HEK293 (cell line): ENCODE results near the gene INSM1.

Source experiments
- GLIS1 ChIP-seq: fragments of 450-650 bp; formaldehyde crosslinking; IDR thresholded peaks from 2 replicates; pipeline ENCODE4 v1.5.1; 2016; ENCODE audit warnings: missing biosample characterization, missing genetic modification characterization
- KLF1 ChIP-seq: fragments of 450-650 bp; formaldehyde crosslinking; IDR thresholded peaks from 2 replicates; pipeline ENCODE4 v1.5.1; 2016; ENCODE audit warnings: missing biosample characterization, missing genetic modification characterization
- KLF9 ChIP-seq: fragments of 450-650 bp; formaldehyde crosslinking; IDR thresholded peaks from 2 replicates; pipeline ENCODE4 v1.5.1; 2016; ENCODE audit warnings: missing biosample characterization, missing genetic modification characterization, low read depth
- PATZ1 ChIP-seq: fragments of 450-650 bp; formaldehyde crosslinking; IDR thresholded peaks from 2 replicates; pipeline ENCODE4 v1.5.1; 2016; ENCODE audit warnings: missing biosample characterization, missing genetic modification characterization
- PRDM10 ChIP-seq: fragments of 450-650 bp; formaldehyde crosslinking; IDR thresholded peaks from 2 replicates; pipeline ENCODE4 v1.5.1; 2016; ENCODE audit warnings: missing biosample characterization, missing genetic modification characterization
- SCRT1 ChIP-seq: fragments of 450-650 bp; formaldehyde crosslinking; IDR thresholded peaks from 2 replicates; pipeline ENCODE4 v1.5.1; 2016; ENCODE audit warnings: missing biosample characterization, missing genetic modification characterization, borderline replicate concordance
- SP7 ChIP-seq: fragments of 450-650 bp; formaldehyde crosslinking; IDR thresholded peaks from 2 replicates; pipeline ENCODE4 v1.5.1; 2016; ENCODE audit warnings: missing biosample characterization, missing genetic modification characterization
- TSHZ1 ChIP-seq: fragments of 450-650 bp; formaldehyde crosslinking; IDR thresholded peaks from 2 replicates; pipeline ENCODE4 v1.5.1; 2016; ENCODE audit warnings: missing biosample characterization, missing genetic modification characterization, borderline replicate concordance
- ZBTB44 ChIP-seq: fragments of 450-650 bp; IDR thresholded peaks from 2 replicates; pipeline ENCODE4 v1.5.1; 2018; ENCODE audit warnings: missing biosample characterization, mild to moderate bottlenecking, missing genetic modification characterization
- ZBTB48 ChIP-seq: fragments of 450-650 bp; formaldehyde crosslinking; IDR thresholded peaks from 2 replicates; pipeline ENCODE4 v1.5.1; 2016; ENCODE audit warnings: missing biosample characterization, missing genetic modification characterization
- ZBTB7A ChIP-seq: fragments of 450-650 bp; formaldehyde crosslinking; IDR thresholded peaks from 2 replicates; pipeline ENCODE4 v1.5.1; 2016; ENCODE audit warnings: low read depth, missing biosample characterization, missing genetic modification characterization
- ZBTB8A ChIP-seq: fragments of 450-650 bp; formaldehyde crosslinking; IDR thresholded peaks from 2 replicates; pipeline ENCODE4 v1.5.1; 2016; ENCODE audit warnings: missing biosample characterization, missing genetic modification characterization
- ZIC2 ChIP-seq: fragments of 450-650 bp; formaldehyde crosslinking; IDR thresholded peaks from 2 replicates; pipeline ENCODE4 v1.5.1; 2016; ENCODE audit warnings: missing biosample characterization, missing genetic modification characterization
- ZNF112 ChIP-seq: fragments of 450-650 bp; formaldehyde crosslinking; IDR thresholded peaks from 2 replicates; pipeline ENCODE4 v1.5.0; 2017; ENCODE audit warnings: missing biosample characterization, missing genetic modification characterization
- ZNF174 ChIP-seq: fragments of 450-650 bp; formaldehyde crosslinking; IDR thresholded peaks from 2 replicates; pipeline ENCODE4 v1.5.0; 2017; ENCODE audit warnings: missing biosample characterization, mild to moderate bottlenecking, missing genetic modification characterization
- ZNF2 ChIP-seq: fragments of 450-650 bp; formaldehyde crosslinking; IDR thresholded peaks from 2 replicates; pipeline ENCODE4 v1.5.1; 2016; ENCODE audit warnings: missing biosample characterization, missing genetic modification characterization
- ZNF324 ChIP-seq: fragments of 450-650 bp; formaldehyde crosslinking; IDR thresholded peaks from 2 replicates; pipeline ENCODE4 v1.5.1; 2016; ENCODE audit warnings: missing biosample characterization, missing genetic modification characterization
- ZNF394 ChIP-seq: fragments of 450-650 bp; formaldehyde crosslinking; IDR thresholded peaks from 2 replicates; pipeline ENCODE4 v1.5.1; 2016; ENCODE audit warnings: missing biosample characterization, missing genetic modification characterization, mild to moderate bottlenecking, moderate library complexity, borderline replicate concordance
- ZNF473 ChIP-seq: fragments of 450-650 bp; formaldehyde crosslinking; IDR thresholded peaks from 2 replicates; pipeline ENCODE4 v1.5.1; 2017; ENCODE audit warnings: missing biosample characterization, missing genetic modification characterization
- ZNF623 ChIP-seq: fragments of 450-650 bp; formaldehyde crosslinking; IDR thresholded peaks from 2 replicates; pipeline ENCODE4 v1.5.1; 2016; ENCODE audit warnings: missing biosample characterization, missing genetic modification characterization
- ZNF664 ChIP-seq: fragments of 450-650 bp; formaldehyde crosslinking; IDR thresholded peaks from 2 replicates; pipeline ENCODE4 v1.5.1; 2016; ENCODE audit warnings: missing biosample characterization, missing genetic modification characterization
- ZNF670 ChIP-seq: fragments of 450-650 bp; formaldehyde crosslinking; IDR thresholded peaks from 2 replicates; pipeline ENCODE4 v1.5.1; 2016; ENCODE audit warnings: missing biosample characterization, missing genetic modification characterization, low read depth
- ZNF707 ChIP-seq: fragments of 450-650 bp; formaldehyde crosslinking; IDR thresholded peaks from 2 replicates; pipeline ENCODE4 v1.5.1; 2016; ENCODE audit warnings: missing biosample characterization, missing genetic modification characterization
- ZNF776 ChIP-seq: fragments of 450-650 bp; formaldehyde crosslinking; IDR thresholded peaks from 2 replicates; pipeline ENCODE4 v1.5.0; 2017; ENCODE audit warnings: missing biosample characterization, missing genetic modification characterization, borderline replicate concordance
- ZNF777 ChIP-seq: fragments of 450-650 bp; formaldehyde crosslinking; IDR thresholded peaks from 2 replicates; pipeline ENCODE4 v1.5.1; 2017; ENCODE audit warnings: missing biosample characterization, missing genetic modification characterization, borderline replicate concordance
- ZNF791 ChIP-seq: fragments of 450-650 bp; formaldehyde crosslinking; IDR thresholded peaks from 2 replicates; pipeline ENCODE4 v1.5.1; 2016; ENCODE audit warnings: missing biosample characterization, missing genetic modification characterization
- ZSCAN16 ChIP-seq: fragments of 450-650 bp; formaldehyde crosslinking; IDR thresholded peaks from 2 replicates; pipeline ENCODE4 v1.5.1; 2016; ENCODE audit warnings: missing biosample characterization, missing genetic modification characterization
- ZSCAN30 ChIP-seq: fragments of 450-650 bp; IDR thresholded peaks from 2 replicates; pipeline ENCODE4 v1.5.1; 2018; ENCODE audit warnings: missing biosample characterization, mild to moderate bottlenecking, missing genetic modification characterization, moderate library complexity

Gene INSM1

GRCh38 chr20:20369250-20370093, 1.6 kb downstream of the INSM1 start (continued):
- TF ChIP-seq ZNF623 (tag by site-specific recombination) (no peak), ZNF473 (tag by site-specific recombination) (no peak), GLIS1 (tag by site-specific recombination) (peak; percentile 31), ZIC2 (tag by site-specific recombination) (peak; percentile 66), SP7 (tag by site-specific recombination) (0 out of 2 replicates have a peak, but pooled peaks have one; percentile 23), SCRT1 (tag by site-specific recombination) (peak; percentile 98), PATZ1 (tag by site-specific recombination) (peak; percentile 77), ZNF664 (no peak), ZBTB48 (tag by site-specific recombination) (peak; percentile 59; the same call in 1 of the 2 replicates), ZNF174 (tag by site-specific recombination) (no peak), ZNF776 (no peak), ZNF791 (no peak), ZNF394 (tag by site-specific recombination) (peak; percentile 92), ZBTB44 (tag by site-specific recombination) (no peak), ZBTB8A (tag by site-specific recombination) (peak; percentile 97), ZNF777 (peak; percentile 80; the same call in 1 of the 2 replicates), ZNF707 (tag by site-specific recombination) (no peak), KLF9 (tag by site-specific recombination) (peak; percentile 34; the same call in 1 of the 2 replicates), ZNF670 (no peak), PRDM10 (tag by site-specific recombination) (peak; percentile 11; the same call in 1 of the 2 replicates), TSHZ1 (tag by site-specific recombination) (no peak), ZSCAN16 (tag by site-specific recombination) (0 out of 2 replicates have a peak, but pooled peaks have one; percentile 32), ZNF2 (0 out of 2 replicates have a peak, but pooled peaks have one; percentile 26), KLF1 (tag by site-specific recombination) (peak; percentile 30; the same call in 1 of the 2 replicates), ZSCAN30 (tag by site-specific recombination) (peak; percentile 46; the same call in 1 of the 2 replicates), ZNF112 (tag by site-specific recombination) (no peak), ZBTB7A (tag by site-specific recombination) (no peak), ZNF324 (tag by site-specific recombination) (0 out of 2 replicates have a peak, but pooled peaks have one; percentile 62)
